Measurements from ENCODE around the gene DIAPH2. TPM values are rescaled to one million over a fixed set of nuclear protein-coding genes. Genes with fewer than 3 reads are reported as not detected.
"Not testable (repeated sequence)": the region's sequence is repeated elsewhere in the genome, so short reads cannot be mapped to it uniquely, and the experiment has no call there.

The DIAPH2 gene
- total RNA-seq, 2 donors from 2014 or later, result 7.1 to 9.0 TPM

DNA sequence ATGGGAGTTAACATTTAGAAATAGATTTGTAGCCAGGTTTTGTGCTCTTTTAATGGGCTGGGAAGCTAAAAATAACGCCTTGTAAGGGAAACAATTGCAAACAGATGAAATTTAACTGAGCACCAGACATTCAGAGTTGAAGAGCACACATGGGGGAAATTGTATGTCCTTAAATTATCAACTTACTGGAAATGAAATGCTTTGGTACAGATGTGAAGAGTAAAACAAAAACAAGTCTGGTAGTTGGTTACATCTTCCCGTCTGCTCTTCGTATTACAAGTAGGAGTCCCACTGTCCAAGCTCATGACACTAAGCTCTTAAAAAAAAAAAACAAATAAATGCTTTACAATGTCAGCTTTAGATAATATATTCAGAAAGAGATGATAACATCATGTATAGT is 139.5 kb downstream of the DIAPH2 start:
- H3K4me1 Mint-ChIP-seq, result no peaks in the 10 kb centered on the region
- H3K27ac Mint-ChIP-seq, result no peak overlapping the region
- H3K9me3 Mint-ChIP-seq, result no peaks in the 10 kb centered on the region
- H3K27me3 Mint-ChIP-seq, result no peaks in the 10 kb centered on the region
- no peak overlapping the region for H3K4me3 Mint-ChIP-seq
- ATAC-seq (replicated peaks), result no peak
- H3K36me3 Mint-ChIP-seq (ENCODE audit: low read depth), result no peaks in the 10 kb centered on the region

DNA sequence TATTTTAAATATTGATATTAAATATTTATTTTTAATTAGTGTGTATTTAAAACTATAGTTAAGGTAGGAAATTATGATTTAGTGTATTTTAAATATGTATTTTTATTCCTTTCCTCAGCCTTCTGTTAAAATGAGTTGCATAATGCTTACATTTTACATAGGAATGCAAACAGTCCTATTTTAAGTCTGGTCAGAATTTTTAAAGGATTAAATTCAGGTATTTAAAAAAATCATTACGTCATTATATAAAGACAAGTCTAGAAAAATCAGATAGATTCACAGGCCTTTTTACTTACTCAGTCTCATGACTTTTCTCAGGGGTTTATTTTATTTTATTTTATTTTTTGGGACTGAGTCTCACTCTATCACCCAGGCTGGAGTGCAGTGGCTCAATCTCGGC is 148.7 kb downstream of the DIAPH2 start:
- no peaks in the 10 kb centered on the region for H3K4me1 Mint-ChIP-seq
- H3K36me3 Mint-ChIP-seq (ENCODE audit: low read depth), result no peaks in the 10 kb centered on the region
- no peaks in the 10 kb centered on the region for H3K9me3 Mint-ChIP-seq
- H3K4me3 Mint-ChIP-seq, result no peak overlapping the region
- no peak for ATAC-seq (replicated peaks)
- H3K27ac Mint-ChIP-seq, result no peak overlapping the region
- no peaks in the 10 kb centered on the region for H3K27me3 Mint-ChIP-seq

DNA sequence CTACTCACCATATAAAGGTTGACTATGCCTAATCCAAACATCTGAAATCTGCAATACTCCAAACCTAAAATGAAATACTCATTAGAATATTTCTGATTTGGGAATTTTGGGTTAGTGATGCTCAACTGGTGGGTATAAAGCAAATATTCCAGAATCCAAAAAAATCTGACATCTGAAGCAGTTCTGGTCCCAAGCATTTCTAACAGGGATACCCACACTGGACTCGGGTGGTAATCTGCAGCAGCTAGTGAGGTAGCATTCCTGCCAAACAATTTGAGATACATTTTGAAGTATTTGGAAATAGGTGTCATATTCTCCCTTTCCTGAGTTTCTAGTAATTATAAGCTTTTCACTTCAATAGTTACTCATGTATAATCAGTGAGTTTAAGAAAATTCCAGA is 149.5 kb downstream of the DIAPH2 start:
- Mint-ChIP-seq H3K4me1 (no peaks in the 10 kb centered on the region), H3K9me3 (no peaks in the 10 kb centered on the region), H3K36me3 (ENCODE audit: low read depth) (no peaks in the 10 kb centered on the region), H3K27me3 (no peaks in the 10 kb centered on the region), H3K4me3 (no peak overlapping the region), H3K27ac (no peak overlapping the region)
- ATAC-seq (replicated peaks), result no peak

GRCh38 chrX:96835660-96836289 is 151.1 kb downstream of the DIAPH2 start:
- Mint-ChIP-seq H3K27ac (no peak overlapping the region), H3K9me3 (no peaks in the 10 kb centered on the region), H3K4me3 (no peak overlapping the region), H3K36me3 (ENCODE audit: low read depth) (no peaks in the 10 kb centered on the region), H3K4me1 (no peaks in the 10 kb centered on the region), H3K27me3 (no peaks in the 10 kb centered on the region)
- no peak for ATAC-seq (replicated peaks)

- Mint-ChIP-seq H3K36me3 (ENCODE audit: low read depth) (no peaks in the 10 kb centered on the region), H3K4me1 (no peaks in the 10 kb centered on the region), H3K27ac (no peak overlapping the region), H3K27me3 (no peaks in the 10 kb centered on the region), H3K4me3 (no peak overlapping the region), H3K9me3 (no peaks in the 10 kb centered on the region)
- no peak for ATAC-seq (replicated peaks)
Observed at GRCh38 chrX:96837808-96838207, 153.2 kb downstream of the DIAPH2 start.

- ATAC-seq (replicated peaks), result no peak
- H3K27me3 Mint-ChIP-seq, result no peaks in the 10 kb centered on the region
- no peak overlapping the region for H3K4me3 Mint-ChIP-seq
- no peak overlapping the region for H3K27ac Mint-ChIP-seq
- no peaks in the 10 kb centered on the region for H3K9me3 Mint-ChIP-seq
- no peaks in the 10 kb centered on the region for H3K36me3 Mint-ChIP-seq (ENCODE audit: low read depth)
- H3K4me1 Mint-ChIP-seq, result no peaks in the 10 kb centered on the region
Observed at GRCh38 chrX:96838537-96838936, 153.9 kb downstream of the DIAPH2 start.

DNA sequence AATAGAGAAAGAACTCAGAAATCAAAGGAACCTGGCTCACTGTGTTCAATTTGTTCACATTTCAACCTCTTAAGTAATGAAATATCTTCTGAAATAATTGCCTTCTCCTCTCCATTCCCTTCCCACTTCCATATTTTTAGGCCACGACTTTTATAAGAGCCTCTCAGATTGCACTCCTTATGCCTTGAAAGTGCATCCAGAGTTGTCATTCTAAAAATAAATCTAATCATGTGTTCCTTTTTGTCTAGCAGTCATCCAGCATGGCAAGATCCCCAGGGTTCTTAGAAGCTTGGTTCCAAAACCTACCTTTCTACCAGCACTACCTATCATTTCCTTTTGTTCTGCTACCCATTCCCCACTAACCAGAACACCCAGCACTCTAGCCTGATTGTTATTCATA is 156.7 kb downstream of the DIAPH2 start:
- no peaks in the 10 kb centered on the region for H3K36me3 Mint-ChIP-seq (ENCODE audit: low read depth)
- H3K4me1 Mint-ChIP-seq, result no peaks in the 10 kb centered on the region
- no peak for ATAC-seq (replicated peaks)

DNA sequence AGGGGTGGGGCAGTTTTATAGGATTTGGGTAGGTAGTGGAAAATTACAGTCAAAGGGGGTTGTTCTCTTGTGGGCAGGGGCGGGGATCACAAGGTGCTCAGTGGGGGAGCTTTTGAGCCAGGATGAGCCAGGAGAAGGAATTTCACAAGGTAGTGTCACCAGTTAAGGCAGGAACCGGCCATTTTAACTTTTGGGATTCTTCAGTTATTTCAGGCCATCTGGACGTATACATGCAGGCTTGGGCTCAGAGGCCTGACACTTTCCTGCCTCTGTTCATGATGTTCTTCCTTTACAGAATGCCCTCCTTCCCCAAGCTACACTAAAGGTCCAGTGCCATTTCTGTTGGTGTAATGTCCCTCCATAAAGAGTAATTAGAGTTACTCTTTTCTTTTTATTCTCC is 157.2 kb downstream of the DIAPH2 start:
- H3K4me1 Mint-ChIP-seq; H3K9me3 Mint-ChIP-seq; H3K27me3 Mint-ChIP-seq; H3K36me3 Mint-ChIP-seq (ENCODE audit: low read depth); H3K4me3 Mint-ChIP-seq; H3K27ac Mint-ChIP-seq; ATAC-seq (replicated peaks): not testable (repeated sequence)

More for the DNA sequence above, 156.7 kb downstream of the DIAPH2 start:
- no peaks in the 10 kb centered on the region for H3K27me3 Mint-ChIP-seq
- no peaks in the 10 kb centered on the region for H3K9me3 Mint-ChIP-seq
- no peak overlapping the region for H3K27ac Mint-ChIP-seq
- H3K4me3 Mint-ChIP-seq, result no peak overlapping the region

DNA sequence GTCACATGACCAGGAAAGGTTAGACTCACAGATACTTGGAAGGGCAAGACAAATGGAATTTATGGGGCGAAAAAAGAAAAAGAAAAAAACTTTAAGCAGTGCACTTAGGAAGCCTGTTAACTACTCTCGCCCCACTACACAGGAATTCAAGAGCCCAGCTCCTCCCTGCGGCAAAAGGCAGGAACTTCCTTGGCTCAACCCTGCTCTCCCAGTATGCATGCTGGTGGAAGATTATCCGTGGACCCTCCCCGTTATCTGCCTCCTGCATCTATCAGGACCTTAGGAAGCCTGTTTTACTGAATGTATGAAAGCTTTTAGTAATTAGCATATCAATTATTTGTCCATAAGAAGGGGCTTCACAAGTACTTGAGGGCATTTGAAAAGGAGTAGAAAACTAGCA is 158.9 kb downstream of the DIAPH2 start:
- Mint-ChIP-seq H3K4me3 (no peak overlapping the region), H3K9me3 (no peaks in the 10 kb centered on the region), H3K27ac (no peak overlapping the region), H3K36me3 (ENCODE audit: low read depth) (no peaks in the 10 kb centered on the region), H3K27me3 (no peaks in the 10 kb centered on the region), H3K4me1 (no peaks in the 10 kb centered on the region)
- ATAC-seq (replicated peaks), result no peak

DNA sequence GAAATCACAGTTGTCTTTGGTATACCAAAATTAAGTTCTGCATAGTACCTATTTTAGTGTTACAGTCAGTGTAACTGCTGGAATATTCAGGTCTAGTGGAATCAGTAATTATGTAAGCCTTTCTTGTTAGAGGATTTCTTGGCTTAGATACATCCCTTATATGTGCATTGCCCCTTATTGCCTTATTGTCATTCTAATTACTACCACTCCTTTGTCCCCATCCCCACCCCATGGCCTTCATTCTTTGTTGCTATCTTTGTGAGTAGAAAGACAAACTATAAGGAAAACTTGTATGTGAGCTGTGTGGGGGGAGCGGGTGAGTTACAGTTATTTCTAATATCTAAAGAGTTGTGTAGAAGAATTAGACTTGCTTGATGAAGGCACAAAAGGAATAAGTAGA is 162.2 kb downstream of the DIAPH2 start:
- no peaks in the 10 kb centered on the region for H3K4me1 Mint-ChIP-seq
- no peaks in the 10 kb centered on the region for H3K36me3 Mint-ChIP-seq (ENCODE audit: low read depth)
- no peaks in the 10 kb centered on the region for H3K9me3 Mint-ChIP-seq
- H3K27me3 Mint-ChIP-seq, result no peaks in the 10 kb centered on the region
- no peak overlapping the region for H3K4me3 Mint-ChIP-seq
- H3K27ac Mint-ChIP-seq, result no peak overlapping the region
- no peak for ATAC-seq (replicated peaks)

- not testable (repeated sequence) for H3K9me3 Mint-ChIP-seq; ATAC-seq (replicated peaks); H3K27ac Mint-ChIP-seq; H3K27me3 Mint-ChIP-seq; H3K4me1 Mint-ChIP-seq; H3K4me3 Mint-ChIP-seq; H3K36me3 Mint-ChIP-seq (ENCODE audit: low read depth)
Observed at GRCh38 chrX:96859422-96859821, 174.8 kb downstream of the DIAPH2 start.

DNA sequence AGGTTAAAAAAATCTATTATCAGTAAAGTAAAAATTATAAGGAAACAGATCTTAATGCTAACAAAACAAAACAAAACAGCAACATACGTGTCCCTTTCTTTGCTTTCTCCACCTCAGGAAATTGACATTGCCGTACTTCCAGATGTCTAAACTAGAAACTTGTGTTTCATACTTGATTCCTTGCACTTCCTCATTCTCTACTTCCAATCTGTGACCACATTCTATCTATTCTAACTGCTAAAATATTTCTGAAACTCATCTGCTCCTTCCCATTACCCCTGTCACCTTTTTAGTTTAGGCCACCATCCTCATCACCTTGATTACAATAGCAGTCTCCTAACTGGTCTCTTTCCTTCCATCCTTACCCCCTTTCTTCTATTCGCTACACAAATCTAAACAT is 176.6 kb downstream of the DIAPH2 start:
- H3K4me3 Mint-ChIP-seq, result no peak overlapping the region
- no peaks in the 10 kb centered on the region for H3K9me3 Mint-ChIP-seq
- no peak for ATAC-seq (replicated peaks)
- no peak overlapping the region for H3K27ac Mint-ChIP-seq
- no peaks in the 10 kb centered on the region for H3K27me3 Mint-ChIP-seq
- no peaks in the 10 kb centered on the region for H3K4me1 Mint-ChIP-seq
- no peaks in the 10 kb centered on the region for H3K36me3 Mint-ChIP-seq (ENCODE audit: low read depth)

DNA sequence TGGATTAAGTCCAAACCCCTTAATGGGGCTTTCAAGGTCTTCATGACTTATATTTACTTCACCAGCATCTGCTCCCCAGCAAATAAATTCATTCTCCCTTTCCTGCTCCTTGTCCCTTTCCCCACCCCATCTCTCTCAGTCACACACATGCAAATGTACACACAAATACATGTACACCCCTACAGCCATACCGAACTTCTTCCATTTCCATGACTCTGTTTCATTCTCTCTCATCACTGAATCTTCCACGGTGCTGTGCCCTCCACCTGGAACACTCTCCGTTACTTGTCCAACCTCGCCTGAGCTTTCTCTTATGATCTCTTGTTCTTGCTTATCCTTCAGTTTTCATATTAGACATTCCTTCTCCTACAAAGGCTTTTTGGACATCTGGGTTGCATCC is 177.0 kb downstream of the DIAPH2 start:
- Mint-ChIP-seq H3K4me1 (no peaks in the 10 kb centered on the region), H3K36me3 (ENCODE audit: low read depth) (no peaks in the 10 kb centered on the region), H3K27me3 (no peaks in the 10 kb centered on the region), H3K4me3 (no peak overlapping the region), H3K27ac (no peak overlapping the region), H3K9me3 (no peaks in the 10 kb centered on the region)
- no peak for ATAC-seq (replicated peaks)

DNA sequence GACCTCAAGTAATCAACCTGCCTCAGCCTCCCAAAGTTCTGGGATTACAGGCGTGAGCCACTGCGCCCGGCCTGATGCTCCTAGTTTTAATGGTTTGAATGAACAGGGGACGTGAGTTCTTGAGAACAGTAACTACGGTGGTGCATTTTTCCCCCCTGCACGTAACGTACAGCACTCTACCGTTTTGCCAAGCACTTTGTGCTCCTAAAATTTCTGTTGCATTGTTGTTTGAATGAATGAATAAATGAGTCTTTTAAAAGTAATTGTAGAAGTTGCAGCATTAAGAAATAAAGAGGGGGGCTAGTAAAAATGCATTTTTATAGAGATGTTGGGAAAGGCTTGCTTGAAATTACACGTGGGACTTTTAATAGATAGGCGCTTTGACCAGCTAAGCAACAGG is 199.0 kb downstream of the DIAPH2 start, which contains the start of gene RPA4:
Gene RPA4, plus strand, starts transcription at position 301 of the 400 bp plus-strand sequence. CDS start 403 bp downstream, outside the sequence.
- H3K27me3 Mint-ChIP-seq, result no peaks in the 10 kb centered on the region
- H3K27ac Mint-ChIP-seq, result no peak within 1 kb of the TSS
- no peaks in the 10 kb centered on the region for H3K4me1 Mint-ChIP-seq
- ATAC-seq (replicated peaks), result no peak
- peaks cover 14% of the 10 kb centered on the region for H3K36me3 Mint-ChIP-seq (ENCODE audit: low read depth)
- no peaks in the 10 kb centered on the region for H3K9me3 Mint-ChIP-seq
- no peak within 1 kb of the TSS for H3K4me3 Mint-ChIP-seq

GRCh38 chrX:96884027-96884426 is 199.4 kb downstream of the DIAPH2 start:
- no peaks in the 10 kb centered on the region for H3K4me1 Mint-ChIP-seq
- no peak overlapping the region for H3K27ac Mint-ChIP-seq
- H3K36me3 Mint-ChIP-seq (ENCODE audit: low read depth), result peaks cover 14% of the 10 kb centered on the region
- H3K4me3 Mint-ChIP-seq, result no peak overlapping the region
- ATAC-seq (replicated peaks), result no peak
- no peaks in the 10 kb centered on the region for H3K9me3 Mint-ChIP-seq
- no peaks in the 10 kb centered on the region for H3K27me3 Mint-ChIP-seq

DNA sequence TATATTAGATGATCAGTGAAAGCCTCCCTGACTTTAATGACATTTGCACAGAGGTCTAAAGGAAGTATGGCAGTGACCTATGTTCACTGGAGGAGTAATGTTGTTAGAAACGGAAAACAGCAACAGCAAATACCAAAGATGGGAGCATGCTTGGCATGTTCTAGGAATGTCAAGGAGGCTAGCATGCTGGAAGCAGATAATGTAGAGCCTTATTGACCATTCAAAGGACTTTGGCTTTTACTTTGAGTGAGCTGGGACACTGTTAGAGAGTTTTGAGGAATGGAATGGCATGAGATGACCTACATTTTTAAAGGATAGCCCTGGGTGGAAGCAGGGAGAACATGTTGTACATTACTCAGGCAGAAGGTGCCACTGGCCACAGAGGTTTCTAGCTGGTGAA is 205.1 kb downstream of the DIAPH2 start:
- no peak overlapping the region for H3K27ac Mint-ChIP-seq
- ATAC-seq (replicated peaks), result no peak

More for the DNA sequence above, 205.1 kb downstream of the DIAPH2 start:
- Mint-ChIP-seq H3K36me3 (ENCODE audit: low read depth) (no peaks in the 10 kb centered on the region), H3K4me1 (no peaks in the 10 kb centered on the region), H3K9me3 (no peaks in the 10 kb centered on the region), H3K4me3 (no peak overlapping the region), H3K27me3 (no peaks in the 10 kb centered on the region)

Data from activated T-helper 17 cell treated with anti-CD3 and anti-CD28 coated beads, Interleukin-2, amount 50 U/mL, for 72 hours (primary cell).